ENCODE measurements around the gene POFUT2.

GRCh38 chr21:45234965-45235364, 52.7 kb downstream of the POFUT2 start:
- TF ChIP-seq, protein P1, sequence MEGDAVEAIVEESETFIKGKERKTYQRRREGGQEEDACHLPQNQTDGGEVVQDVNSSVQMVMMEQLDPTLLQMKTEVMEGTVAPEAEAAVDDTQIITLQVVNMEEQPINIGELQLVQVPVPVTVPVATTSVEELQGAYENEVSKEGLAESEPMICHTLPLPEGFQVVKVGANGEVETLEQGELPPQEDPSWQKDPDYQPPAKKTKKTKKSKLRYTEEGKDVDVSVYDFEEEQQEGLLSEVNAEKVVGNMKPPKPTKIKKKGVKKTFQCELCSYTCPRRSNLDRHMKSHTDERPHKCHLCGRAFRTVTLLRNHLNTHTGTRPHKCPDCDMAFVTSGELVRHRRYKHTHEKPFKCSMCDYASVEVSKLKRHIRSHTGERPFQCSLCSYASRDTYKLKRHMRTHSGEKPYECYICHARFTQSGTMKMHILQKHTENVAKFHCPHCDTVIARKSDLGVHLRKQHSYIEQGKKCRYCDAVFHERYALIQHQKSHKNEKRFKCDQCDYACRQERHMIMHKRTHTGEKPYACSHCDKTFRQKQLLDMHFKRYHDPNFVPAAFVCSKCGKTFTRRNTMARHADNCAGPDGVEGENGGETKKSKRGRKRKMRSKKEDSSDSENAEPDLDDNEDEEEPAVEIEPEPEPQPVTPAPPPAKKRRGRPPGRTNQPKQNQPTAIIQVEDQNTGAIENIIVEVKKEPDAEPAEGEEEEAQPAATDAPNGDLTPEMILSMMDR (conservative IDR thresholded peaks at IDR 0.05; ENCODE audit: low read depth, low read length), result no peak
- TF ChIP-seq EZH2 (IDR thresholded peaks at IDR 0.05; ENCODE audit: low read length, unreplicated experiment) (no peak), EZH2phosphoT487 (IDR thresholded peaks at IDR 0.05; ENCODE audit: borderline replicate concordance, low read length) (no peak)

All from PC-3 (cell line).